Measurements from ENCODE around the gene CD300A.

The CD300A gene

DNA sequence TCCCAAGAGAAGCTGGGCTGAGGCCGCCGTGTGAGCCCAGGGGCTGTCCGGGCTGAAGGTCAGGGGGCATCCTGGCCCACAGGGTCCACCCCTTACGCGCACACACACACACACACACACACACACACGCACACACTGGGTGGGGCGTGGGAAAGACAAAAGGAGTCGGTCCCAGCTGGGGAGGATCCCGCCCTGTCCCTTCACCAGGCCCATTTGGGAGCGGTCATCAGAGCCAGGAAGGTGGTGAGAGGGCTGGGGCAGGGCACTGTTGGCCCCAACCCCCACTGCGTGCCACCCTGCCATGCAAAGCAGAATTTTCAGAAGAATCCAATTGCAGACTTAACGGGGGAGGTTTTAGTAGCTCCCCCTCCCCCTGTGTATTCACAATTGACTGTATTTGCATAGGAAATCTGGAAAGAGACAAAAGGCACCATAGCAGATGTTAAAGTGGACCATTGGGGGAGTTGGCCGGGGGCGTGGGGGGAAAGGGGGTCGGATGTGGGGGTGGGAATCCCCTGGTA, 11.3 kb upstream of the CD300A start:
- Histone ChIP-seq H3K27ac (ENCODE audit: low read length) (no peak overlapping the region), H3K27me3 (ENCODE audit: control insufficient read depth, insufficient read depth, low read length) (peaks cover 9% of the 10 kb centered on the region; the same call in 1 of the 2 replicates), H3K36me3 (ENCODE audit: control insufficient read depth, insufficient read depth, low read length) (no peaks in the 10 kb centered on the region), H3K9me3 (ENCODE audit: control insufficient read depth, insufficient read depth, low read length) (no peaks in the 10 kb centered on the region), H3K4me1 (ENCODE audit: control insufficient read depth, insufficient read depth, low read length) (peaks cover 14% of the 10 kb centered on the region), H3K4me3 (ENCODE audit: low read length) (no peak overlapping the region)
- no peak for DNase-seq (ENCODE audit: low read depth, low spot score)
- no CpG with 5 or more reads among the region's 15 CpGs for WGBS (ENCODE audit: insufficient coverage, insufficient read length)

DNA sequence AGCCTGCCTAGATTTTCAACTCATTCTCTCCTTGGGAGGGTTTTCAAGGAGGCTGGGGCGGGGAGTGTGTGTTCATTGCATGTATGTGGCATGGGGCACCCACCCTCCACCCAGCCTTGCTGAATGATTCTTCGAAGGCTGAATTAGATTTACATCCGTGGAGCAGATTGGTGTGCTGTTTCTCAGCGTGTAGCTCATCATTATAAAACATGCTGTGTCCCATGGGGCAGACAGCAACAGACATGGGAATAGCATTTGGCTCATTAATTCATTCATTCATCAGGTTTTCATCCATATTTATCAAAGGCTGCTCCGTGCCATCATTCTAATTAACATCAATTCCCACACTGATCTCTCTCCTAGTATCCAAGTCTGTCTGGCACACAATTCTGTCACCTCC, 10.6 kb upstream of the CD300A start:
- no CpG with 5 or more reads among the region's 5 CpGs for WGBS (ENCODE audit: insufficient coverage, insufficient read length)
- no peaks in the 10 kb centered on the region for H3K9me3 ChIP-seq (ENCODE audit: control insufficient read depth, insufficient read depth, low read length)
- peaks cover 9% of the 10 kb centered on the region; the same call in 1 of the 2 replicates for H3K27me3 ChIP-seq (ENCODE audit: control insufficient read depth, insufficient read depth, low read length)
- peaks cover 14% of the 10 kb centered on the region for H3K4me1 ChIP-seq (ENCODE audit: control insufficient read depth, insufficient read depth, low read length)
- no peak overlapping the region for H3K27ac ChIP-seq (ENCODE audit: low read length)
- H3K4me3 ChIP-seq (ENCODE audit: low read length) = no peak overlapping the region
- H3K36me3 ChIP-seq (ENCODE audit: control insufficient read depth, insufficient read depth, low read length) = no peaks in the 10 kb centered on the region
- DNase-seq (ENCODE audit: low read depth, low spot score) = no peak

DNA sequence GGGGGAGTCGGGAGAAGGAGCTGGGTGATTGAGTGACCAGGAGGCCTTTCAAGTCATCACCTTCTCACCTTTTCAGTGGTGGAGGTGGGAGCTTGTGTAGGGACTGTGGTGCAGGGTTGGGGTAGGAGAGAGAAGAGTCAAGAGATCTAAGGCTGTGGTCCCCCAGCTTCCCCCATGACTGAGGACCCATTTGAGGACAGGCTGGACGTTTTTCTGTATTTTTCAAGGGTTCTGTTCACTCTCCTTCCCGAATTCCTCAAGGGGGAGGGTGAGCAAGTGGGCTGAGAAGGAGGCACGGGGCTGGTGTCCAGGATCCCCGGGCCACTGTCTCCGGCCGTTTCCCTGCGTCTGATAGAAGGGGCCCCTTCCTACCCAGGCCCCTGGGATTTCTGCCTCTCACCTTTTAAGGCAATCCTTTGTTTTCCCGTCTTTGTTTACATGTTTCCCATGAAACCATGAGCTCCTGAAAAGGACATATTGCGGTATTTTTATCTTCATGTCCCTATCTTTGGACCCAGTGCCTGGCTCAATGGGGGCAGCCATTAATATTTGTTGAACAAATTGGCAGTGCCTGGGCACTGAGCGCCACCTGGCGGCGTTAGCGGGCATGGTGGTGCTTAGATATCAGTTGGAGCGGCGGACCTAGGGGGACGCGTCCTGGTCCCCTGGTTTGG, 9.2 kb upstream of the CD300A start:
- Histone ChIP-seq H3K27ac (ENCODE audit: low read length) (no peak overlapping the region), H3K4me3 (ENCODE audit: low read length) (no peak overlapping the region), H3K4me1 (ENCODE audit: control insufficient read depth, insufficient read depth, low read length) (peaks cover 14% of the 10 kb centered on the region), H3K36me3 (ENCODE audit: control insufficient read depth, insufficient read depth, low read length) (no peaks in the 10 kb centered on the region), H3K27me3 (ENCODE audit: control insufficient read depth, insufficient read depth, low read length) (peaks cover 9% of the 10 kb centered on the region; the same call in 1 of the 2 replicates), H3K9me3 (ENCODE audit: control insufficient read depth, insufficient read depth, low read length) (no peaks in the 10 kb centered on the region)
- no CpG with 5 or more reads among the region's 18 CpGs for WGBS (ENCODE audit: insufficient coverage, insufficient read length)
- no peak for DNase-seq (ENCODE audit: low read depth, low spot score)

DNA sequence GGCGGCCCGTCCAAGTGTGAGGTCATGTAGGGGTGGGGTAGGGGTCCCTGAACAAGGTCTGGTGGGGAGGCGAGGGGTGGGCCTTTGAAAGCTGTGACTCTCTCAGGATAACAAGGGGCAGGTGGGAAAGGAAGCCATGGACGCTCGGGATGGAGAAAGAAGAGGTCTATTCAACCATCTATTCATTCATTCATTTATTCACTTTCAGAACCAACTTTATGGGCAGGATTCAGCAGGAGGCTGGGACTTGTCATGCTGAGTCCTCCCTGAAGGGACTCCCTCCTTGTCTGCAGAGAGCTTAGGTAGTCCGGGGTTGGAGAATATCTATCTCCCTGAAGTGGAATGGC, 8.6 kb upstream of the CD300A start:
- Histone ChIP-seq H3K27ac (ENCODE audit: low read length) (no peak overlapping the region), H3K9me3 (ENCODE audit: control insufficient read depth, insufficient read depth, low read length) (no peaks in the 10 kb centered on the region), H3K4me3 (ENCODE audit: low read length) (no peak overlapping the region), H3K36me3 (ENCODE audit: control insufficient read depth, insufficient read depth, low read length) (no peaks in the 10 kb centered on the region), H3K27me3 (ENCODE audit: control insufficient read depth, insufficient read depth, low read length) (peaks cover 4% of the 10 kb centered on the region; the same call in 1 of the 2 replicates), H3K4me1 (ENCODE audit: control insufficient read depth, insufficient read depth, low read length) (peaks cover 12% of the 10 kb centered on the region)
- WGBS (ENCODE audit: insufficient coverage, insufficient read length) = no CpG with 5 or more reads among the region's 6 CpGs
- DNase-seq (ENCODE audit: low read depth, low spot score) = no peak

DNA sequence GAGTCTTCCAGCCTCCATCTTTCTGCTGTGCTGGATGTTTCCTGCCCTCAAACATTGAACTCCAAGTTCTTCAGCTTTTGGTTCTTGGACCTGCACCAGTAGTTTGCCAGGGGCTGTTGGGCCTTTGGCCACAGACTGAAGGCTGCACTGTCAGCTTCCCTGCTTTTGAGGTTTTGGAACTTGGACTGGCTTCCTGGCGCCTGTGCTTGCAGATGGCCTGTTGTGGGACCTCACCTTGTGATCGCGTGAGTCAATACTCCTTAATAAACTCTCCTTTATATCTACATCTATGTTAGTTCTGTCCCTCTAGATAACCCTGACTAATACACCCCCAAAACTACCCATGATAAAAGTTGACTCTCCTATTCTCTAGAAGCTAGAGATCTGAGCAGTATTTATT, 7.6 kb upstream of the CD300A start:
- WGBS (ENCODE audit: insufficient coverage, insufficient read length) = no CpG with 5 or more reads among the region's 3 CpGs
- no peak for DNase-seq (ENCODE audit: low read depth, low spot score)
- no peak overlapping the region for H3K27ac ChIP-seq (ENCODE audit: low read length)
- H3K4me3 ChIP-seq (ENCODE audit: low read length) = no peak overlapping the region
- H3K36me3 ChIP-seq (ENCODE audit: control insufficient read depth, insufficient read depth, low read length) = no peaks in the 10 kb centered on the region
- H3K4me1 ChIP-seq (ENCODE audit: control insufficient read depth, insufficient read depth, low read length) = peaks cover 7% of the 10 kb centered on the region
- H3K9me3 ChIP-seq (ENCODE audit: control insufficient read depth, insufficient read depth, low read length) = no peaks in the 10 kb centered on the region
- H3K27me3 ChIP-seq (ENCODE audit: control insufficient read depth, insufficient read depth, low read length) = no peaks in the 10 kb centered on the region

GRCh38 chr17:74459622-74460021, 6.8 kb upstream of the CD300A start:
- H3K27me3 ChIP-seq (ENCODE audit: control insufficient read depth, insufficient read depth, low read length) = no peaks in the 10 kb centered on the region
- H3K9me3 ChIP-seq (ENCODE audit: control insufficient read depth, insufficient read depth, low read length) = no peaks in the 10 kb centered on the region
- no CpG with 5 or more reads among the region's 7 CpGs for WGBS (ENCODE audit: insufficient coverage, insufficient read length)
- no peak overlapping the region for H3K27ac ChIP-seq (ENCODE audit: low read length)
- H3K4me1 ChIP-seq (ENCODE audit: control insufficient read depth, insufficient read depth, low read length) = peaks cover 5% of the 10 kb centered on the region
- H3K4me3 ChIP-seq (ENCODE audit: low read length) = no peak overlapping the region
- DNase-seq (ENCODE audit: low read depth, low spot score) = no peak
- no peaks in the 10 kb centered on the region for H3K36me3 ChIP-seq (ENCODE audit: control insufficient read depth, insufficient read depth, low read length)

DNA sequence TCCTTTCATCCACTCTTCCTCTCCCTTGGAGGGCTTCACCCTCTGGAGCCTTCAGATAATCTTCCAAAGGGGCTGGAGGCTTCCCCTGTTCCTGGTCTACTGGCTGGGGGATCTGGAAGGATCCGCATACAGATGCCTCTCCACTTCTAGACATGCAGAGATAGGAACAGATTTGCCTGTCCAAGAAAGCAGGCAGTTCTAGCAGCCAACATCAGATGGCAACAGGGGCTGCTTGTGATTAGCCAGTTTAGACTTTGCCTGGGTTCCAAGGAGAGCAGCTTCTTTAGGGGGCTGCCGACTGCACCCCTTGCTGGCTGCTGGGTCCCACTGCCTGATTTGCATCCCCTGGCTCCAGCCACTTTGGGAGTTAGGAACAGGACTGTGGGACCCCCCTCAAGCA, 6.2 kb upstream of the CD300A start:
- WGBS (ENCODE audit: insufficient coverage, insufficient read length) = no CpG with 5 or more reads among the region's 2 CpGs
- no peaks in the 10 kb centered on the region for H3K36me3 ChIP-seq (ENCODE audit: control insufficient read depth, insufficient read depth, low read length)

DNA sequence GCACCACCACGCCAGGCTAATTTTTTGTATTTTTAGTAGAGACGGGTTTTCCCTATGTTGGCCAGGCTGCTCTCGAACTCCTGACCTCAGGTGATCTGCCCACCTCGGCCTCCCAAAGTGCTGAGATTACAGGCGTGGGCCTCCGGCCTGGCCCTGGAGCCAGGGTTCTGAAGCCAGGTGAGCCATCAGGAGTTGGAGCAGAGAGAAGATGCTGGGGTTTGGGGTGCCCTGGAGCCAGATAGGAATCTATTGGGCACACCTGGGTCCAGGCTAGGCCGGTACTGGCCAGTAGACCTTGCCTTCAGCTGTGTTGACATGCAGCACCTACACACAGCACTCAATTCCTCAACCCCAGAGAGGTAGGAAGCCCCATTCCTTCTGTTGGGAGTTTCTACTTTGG, 5.4 kb upstream of the CD300A start:
- Histone ChIP-seq H3K27ac (ENCODE audit: low read length) (no peak overlapping the region), H3K4me3 (ENCODE audit: low read length) (no peak overlapping the region), H3K27me3 (ENCODE audit: control insufficient read depth, insufficient read depth, low read length) (no peaks in the 10 kb centered on the region; the same call in 1 of the 2 replicates), H3K36me3 (ENCODE audit: control insufficient read depth, insufficient read depth, low read length) (no peaks in the 10 kb centered on the region), H3K4me1 (ENCODE audit: control insufficient read depth, insufficient read depth, low read length) (no peaks in the 10 kb centered on the region), H3K9me3 (ENCODE audit: control insufficient read depth, insufficient read depth, low read length) (no peaks in the 10 kb centered on the region)
- WGBS (ENCODE audit: insufficient coverage, insufficient read length) = no CpG with 5 or more reads among the region's 7 CpGs
- no peak for DNase-seq (ENCODE audit: low read depth, low spot score)

More for the DNA sequence above, 6.2 kb upstream of the CD300A start:
- H3K27ac ChIP-seq (ENCODE audit: low read length) = no peak overlapping the region
- H3K27me3 ChIP-seq (ENCODE audit: control insufficient read depth, insufficient read depth, low read length) = no peaks in the 10 kb centered on the region
- H3K9me3 ChIP-seq (ENCODE audit: control insufficient read depth, insufficient read depth, low read length) = no peaks in the 10 kb centered on the region
- H3K4me3 ChIP-seq (ENCODE audit: low read length) = no peak overlapping the region
- DNase-seq (ENCODE audit: low read depth, low spot score) = no peak
- H3K4me1 ChIP-seq (ENCODE audit: control insufficient read depth, insufficient read depth, low read length) = no peaks in the 10 kb centered on the region

GRCh38 chr17:74461611-74462010, 4.8 kb upstream of the CD300A start:
- Histone ChIP-seq H3K27me3 (ENCODE audit: control insufficient read depth, insufficient read depth, low read length) (no peaks in the 10 kb centered on the region; the same call in 1 of the 2 replicates), H3K27ac (ENCODE audit: low read length) (no peak overlapping the region), H3K9me3 (ENCODE audit: control insufficient read depth, insufficient read depth, low read length) (no peaks in the 10 kb centered on the region), H3K4me3 (ENCODE audit: low read length) (no peak overlapping the region), H3K36me3 (ENCODE audit: control insufficient read depth, insufficient read depth, low read length) (no peaks in the 10 kb centered on the region), H3K4me1 (ENCODE audit: control insufficient read depth, insufficient read depth, low read length) (no peaks in the 10 kb centered on the region)
- no peak for DNase-seq (ENCODE audit: low read depth, low spot score)
- WGBS (ENCODE audit: insufficient coverage, insufficient read length) = no CpG with 5 or more reads among the region's 10 CpGs

DNA sequence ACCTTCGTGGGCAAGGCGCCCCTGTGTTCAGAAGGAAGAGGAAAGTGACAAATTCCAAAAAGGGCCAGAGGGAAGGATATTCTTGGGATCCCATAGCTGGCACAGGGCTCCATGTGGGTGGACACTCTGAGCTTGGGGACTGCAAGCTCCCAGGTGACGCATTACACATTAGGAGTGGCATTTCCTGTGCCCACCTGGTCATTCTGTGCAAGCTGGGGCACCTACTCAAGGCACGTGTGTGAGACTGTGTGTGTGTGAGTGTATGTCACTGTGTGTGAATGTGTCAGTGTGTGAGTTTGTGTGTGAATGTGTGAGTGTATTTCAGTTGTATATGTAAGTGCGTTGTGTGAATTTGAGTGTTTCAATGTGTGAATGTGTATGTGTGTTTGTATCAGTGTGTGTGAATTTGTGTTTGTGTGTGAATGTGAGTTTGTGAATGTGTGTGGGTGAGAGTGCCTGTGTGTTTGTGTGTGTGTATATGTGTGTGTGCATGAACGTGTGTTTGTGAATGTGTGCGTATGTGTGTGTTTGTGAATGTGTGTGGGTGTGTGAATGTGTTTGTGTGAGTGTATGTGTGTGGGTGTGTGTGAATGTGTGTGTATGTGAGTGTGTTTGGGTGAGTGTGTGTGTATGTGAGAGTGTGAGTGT, 1.6 kb upstream of the CD300A start:
- Histone ChIP-seq H3K9me3 (ENCODE audit: control insufficient read depth, insufficient read depth, low read length) (no peaks in the 10 kb centered on the region), H3K27me3 (ENCODE audit: control insufficient read depth, insufficient read depth, low read length) (peaks cover 6% of the 10 kb centered on the region; the same call in 1 of the 2 replicates), H3K27ac (ENCODE audit: low read length) (no peak overlapping the region), H3K4me1 (ENCODE audit: control insufficient read depth, insufficient read depth, low read length) (peaks cover 1% of the 10 kb centered on the region; the same call in 1 of the 2 replicates), H3K36me3 (ENCODE audit: control insufficient read depth, insufficient read depth, low read length) (no peaks in the 10 kb centered on the region), H3K4me3 (ENCODE audit: low read length) (no peak overlapping the region)
- DNase-seq (ENCODE audit: low read depth, low spot score) = no peak
- 100% methylated on average over 3 of the region's 7 CpGs for WGBS (ENCODE audit: insufficient coverage, insufficient read length)
